H9 (cell line): ENCODE results near the gene IFRD2. TPM values are rescaled to one million over a fixed set of nuclear protein-coding genes. Genes with fewer than 3 reads are reported as not detected.

Source experiments
- DNase-seq: peaks from one replicate; pipeline ENCODE4 v3.0.0-alpha.2; 2017
- H2AFZ ChIP-seq: one replicate; pipeline ENCODE4 v1.6.1; 2013; ENCODE audit warnings: mild to moderate bottlenecking, low read length, control low read depth, moderate library complexity
- H2AK5ac ChIP-seq: 2 replicates; pipeline ENCODE4 v1.6.1; 2013; ENCODE audit warnings: low read length, control low read depth, mixed read lengths; ENCODE audit not compliant: insufficient read length
- H2BK120ac ChIP-seq: one replicate; pipeline ENCODE4 v1.6.1; 2013; ENCODE audit warnings: low read depth, mild to moderate bottlenecking, low read length, control low read depth, inconsistent platforms; ENCODE audit not compliant: poor library complexity, severe bottlenecking
- H2BK12ac ChIP-seq: 2 replicates; pipeline ENCODE4 v1.6.1; 2013; ENCODE audit warnings: low read length, control low read depth, mixed read lengths, low read depth; ENCODE audit not compliant: insufficient read length
- H2BK15ac ChIP-seq: 2 replicates; pipeline ENCODE4 v1.6.1; 2013; ENCODE audit warnings: low read depth, low read length, control low read depth
- H2BK20ac ChIP-seq: one replicate; pipeline ENCODE4 v1.6.1; 2013; ENCODE audit warnings: low read depth, mild to moderate bottlenecking, low read length, control low read depth, inconsistent platforms; ENCODE audit not compliant: poor library complexity, severe bottlenecking
- H2BK5ac ChIP-seq: 2 replicates; pipeline ENCODE4 v1.6.1; 2013; ENCODE audit warnings: low read length, control low read depth, mixed read lengths; ENCODE audit not compliant: insufficient read length
- H3K14ac ChIP-seq: 2 replicates; pipeline ENCODE4 v1.6.1; 2013; ENCODE audit warnings: low read length, control low read depth; ENCODE audit not compliant: insufficient read depth
- H3K18ac ChIP-seq: 2 replicates; pipeline ENCODE4 v1.6.1; 2013; ENCODE audit warnings: low read depth, mild to moderate bottlenecking, mixed read lengths, low read length, control low read depth; ENCODE audit not compliant: insufficient read length
- H3K23ac ChIP-seq: 2 replicates; pipeline ENCODE4 v1.6.1; 2013; ENCODE audit warnings: low read length, control low read depth, mixed read lengths, low read depth; ENCODE audit not compliant: insufficient read length
- H3K23me2 ChIP-seq: 2 replicates; pipeline ENCODE4 v1.6.1; 2013; ENCODE audit warnings: low read depth, mild to moderate bottlenecking, mixed read lengths, low read length, control low read depth; ENCODE audit not compliant: insufficient read length, poor library complexity, severe bottlenecking
- H3K27ac ChIP-seq: 2 replicates; pipeline ENCODE4 v1.5.1; 2013; ENCODE audit warnings: low read length, control low read depth, mixed read lengths, low read depth; ENCODE audit not compliant: insufficient read length
- H3K27me3 ChIP-seq: 2 replicates; pipeline ENCODE4 v1.6.1; 2013; ENCODE audit warnings: low read length, control low read depth, inconsistent platforms; ENCODE audit not compliant: insufficient read depth
- H3K4ac ChIP-seq: 2 replicates; pipeline ENCODE4 v1.6.1; 2013; ENCODE audit warnings: low read depth, mild to moderate bottlenecking, control low read depth, inconsistent platforms, low read length, moderate library complexity
- H3K4me1 ChIP-seq: 2 replicates; pipeline ENCODE4 v1.6.1; 2013; ENCODE audit warnings: low read length, control low read depth, inconsistent platforms; ENCODE audit not compliant: insufficient read depth
- H3K4me2 ChIP-seq: 2 replicates; pipeline ENCODE4 v1.6.1; 2013; ENCODE audit warnings: low read length, control low read depth, mixed read lengths; ENCODE audit not compliant: insufficient read length, insufficient read depth
- H3K56ac ChIP-seq: 2 replicates; pipeline ENCODE4 v1.6.1; 2013; ENCODE audit warnings: low read depth, mild to moderate bottlenecking, mixed read lengths, low read length, control low read depth; ENCODE audit not compliant: insufficient read length
- H3K79me1 ChIP-seq: 2 replicates; pipeline ENCODE4 v1.6.1; 2013; ENCODE audit warnings: low read depth, mild to moderate bottlenecking, moderate library complexity, low read length, control low read depth, inconsistent platforms; ENCODE audit not compliant: insufficient read depth, poor library complexity, severe bottlenecking
- H3K79me2 ChIP-seq: 2 replicates; pipeline ENCODE4 v1.6.1; 2013; ENCODE audit warnings: low read length, control low read depth, inconsistent platforms; ENCODE audit not compliant: insufficient read depth
- H3K9ac ChIP-seq: 2 replicates; pipeline ENCODE4 v1.6.1; 2013; ENCODE audit warnings: low read length, control low read depth, mixed read lengths; ENCODE audit not compliant: insufficient read length; ENCODE audit errors: extremely low read depth
- H3K9me3 ChIP-seq: one replicate; pipeline ENCODE4 v1.6.1; 2013; ENCODE audit warnings: low read depth, low read length, inconsistent platforms; ENCODE audit not compliant: control insufficient read depth
- H3T11ph ChIP-seq: one replicate; pipeline ENCODE4 v1.6.1; 2013; ENCODE audit warnings: mild to moderate bottlenecking, low read length, control low read depth, inconsistent platforms
- H4K20me1 ChIP-seq: one replicate; pipeline ENCODE4 v1.6.1; 2013; ENCODE audit not compliant: control insufficient read depth, insufficient read length, insufficient read depth
- H4K5ac ChIP-seq: 2 replicates; pipeline ENCODE4 v1.6.1; 2013; ENCODE audit warnings: low read depth, mild to moderate bottlenecking, mixed read lengths, low read length, control low read depth; ENCODE audit not compliant: insufficient read length
- H4K8ac ChIP-seq: replicated peaks from 2 replicates; pipeline ENCODE4 v1.6.1; 2013; ENCODE audit warnings: low read length, control low read depth, mixed read lengths, low read depth; ENCODE audit not compliant: insufficient read length
- H4K91ac ChIP-seq: 2 replicates; pipeline ENCODE4 v1.6.1; 2013; ENCODE audit warnings: low read depth, mild to moderate bottlenecking, moderate library complexity, mixed read lengths, low read length, control low read depth; ENCODE audit not compliant: insufficient read length
- H3K27ac Mint-ChIP-seq, 3 experiments: 2 replicates in 2 of 3; 3 replicates in 1 of 3; pipeline ENCODE4 v1.8.0; 2020 to 2021; ENCODE audit warnings: mixed read lengths in 3 of 3, mild to moderate bottlenecking in 1 of 3, moderate library complexity in 1 of 3
- H3K27me3 Mint-ChIP-seq: 2 replicates; pipeline ENCODE4 v1.8.0; 2021; ENCODE audit warnings: low read depth, mild to moderate bottlenecking, moderate library complexity, mixed read lengths
- H3K36me3 Mint-ChIP-seq, 3 experiments: 2 replicates in 2 of 3; 3 replicates in 1 of 3; pipeline ENCODE4 v1.8.0; 2020 to 2021; ENCODE audit warnings: low read depth in 3 of 3, mixed read lengths in 3 of 3; ENCODE audit not compliant: insufficient read depth in 1 of 3
- H3K4me1 Mint-ChIP-seq, 2 experiments: 2 replicates each; pipeline ENCODE4 v1.8.0; 2020; ENCODE audit warnings: mixed read lengths in 2 of 2
- H3K4me3 Mint-ChIP-seq, 2 experiments: 2 replicates in 1 of 2; 3 replicates in 1 of 2; pipeline ENCODE4 v1.8.0; 2020 to 2021; ENCODE audit warnings: mild to moderate bottlenecking in 2 of 2, mixed read lengths in 2 of 2, moderate library complexity in 1 of 2
- H3K9me3 Mint-ChIP-seq, 2 experiments: 2 replicates in 1 of 2; 3 replicates in 1 of 2; pipeline ENCODE4 v1.8.0; 2020; ENCODE audit warnings: mild to moderate bottlenecking in 2 of 2, mixed read lengths in 2 of 2, moderate library complexity in 1 of 2
- CTCF ChIP-seq: fragments of 200-600 bp; sonication (generic); conservative IDR thresholded peaks from 3 replicates; pipeline ENCODE4 v1.8.0; 2021; ENCODE audit warnings: antibody characterized with exemption, mild to moderate bottlenecking
- WGBS: extraction: QIAGEN DNeasy Blood & Tissue Kit; methylation state at CpG from one replicate; pipeline ENCODE4 v1.1.7; 2013; ENCODE audit warnings: missing lambda C conversion rate, low lambda C conversion rate, mixed read lengths; ENCODE audit not compliant: insufficient read length; ENCODE audit errors: extremely low coverage; 5-methylcytosine and 5-hydroxymethylcytosine counted together
- total RNA-seq: library from RNA; stranded (reverse); gene quantifications from 2 replicates; pipeline ENCODE4 v1.2.1, GENCODE V29; 2021

IFRD2 gene
- total RNA-seq, 1 experiment from 2014 or later, result 109 TPM

DNA sequence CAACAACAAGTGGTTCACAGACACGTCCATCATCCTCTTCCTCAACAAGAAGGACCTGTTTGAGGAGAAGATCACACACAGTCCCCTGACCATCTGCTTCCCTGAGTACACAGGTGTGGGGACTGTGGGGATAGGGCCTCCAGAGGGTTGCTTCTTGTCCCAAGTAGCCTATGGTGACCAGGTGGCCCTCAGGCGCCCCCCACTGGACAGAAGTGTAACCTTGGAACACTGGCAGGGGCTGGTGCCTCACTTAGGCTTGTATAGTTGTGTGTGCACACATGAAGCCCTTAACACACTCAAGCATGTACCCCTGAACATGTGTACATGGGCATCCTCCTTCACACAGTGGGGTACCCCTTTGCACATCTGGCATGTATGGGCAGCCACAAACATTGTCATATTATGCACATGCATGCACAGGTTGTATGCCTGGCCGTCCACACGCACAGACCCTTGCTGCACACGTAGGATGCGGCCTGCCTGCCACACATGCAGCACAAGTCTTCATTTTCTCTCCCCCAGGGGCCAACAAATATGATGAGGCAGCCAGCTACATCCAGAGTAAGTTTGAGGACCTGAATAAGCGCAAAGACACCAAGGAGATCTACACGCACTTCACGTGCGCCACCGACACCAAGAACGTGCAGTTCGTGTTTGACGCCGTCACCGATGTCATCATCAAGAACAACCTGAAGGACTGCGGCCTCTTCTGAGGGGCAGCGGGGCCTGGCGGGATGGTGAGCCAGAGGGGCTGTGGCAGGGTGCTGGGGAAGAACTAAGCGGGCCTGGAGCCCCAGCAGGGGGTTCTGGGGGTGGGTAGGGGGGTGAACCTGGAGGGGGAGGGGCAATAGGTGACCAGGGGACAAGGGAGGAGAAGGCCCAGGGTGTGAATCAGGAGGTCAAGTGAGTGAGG, 35.0 kb downstream of the IFRD2 start:
- no peak overlapping the region for H3K18ac ChIP-seq
- H4K20me1 ChIP-seq, result peaks cover 2% of the 10 kb centered on the region
- Mint-ChIP-seq H3K4me3 (no peak overlapping the region), H3K9me3 (no peaks in the 10 kb centered on the region), H3K27ac (peak overlapping the region in 1 of 3 experiments; percentile 75; a peak in 1 of 7 replicates), H3K4me1 (peaks cover 14 to 33% of the 10 kb centered on the region in 2 experiments), H3K36me3 (peaks cover 17 to 42% (median 42%) of the 10 kb centered on the region in 3 experiments; a peak in 6 of 7 replicates), H3K27me3 (no peaks in the 10 kb centered on the region)
- H2BK15ac ChIP-seq, result no peak overlapping the region
- no peak overlapping the region for H2BK20ac ChIP-seq
- H3K4ac ChIP-seq, result no peak overlapping the region
- peak; percentile 74 for DNase-seq
- no peak overlapping the region for H3K27ac ChIP-seq
- H3K4me2 ChIP-seq, result no peak overlapping the region
- H3K23me2 ChIP-seq, result no peaks in the 10 kb centered on the region
- no peaks in the 10 kb centered on the region for H3K4me1 ChIP-seq
- WGBS, result no CpG with 5 or more reads among the region's 20 CpGs
- H3K9me3 ChIP-seq, result no peaks in the 10 kb centered on the region
- no peak overlapping the region for H3K14ac ChIP-seq
- no peak overlapping the region for H4K8ac ChIP-seq
- H4K5ac ChIP-seq, result no peak overlapping the region
- no peak overlapping the region for H2BK12ac ChIP-seq
- H3K79me1 ChIP-seq, result peaks cover under 1% of the 10 kb centered on the region
- H3T11ph ChIP-seq, result no peak overlapping the region
- H3K27me3 ChIP-seq, result no peaks in the 10 kb centered on the region
- peak; percentile 81 for TF ChIP-seq CTCF
- no peak overlapping the region for H3K23ac ChIP-seq
- no peak overlapping the region for H2AK5ac ChIP-seq
- no peak overlapping the region for H3K9ac ChIP-seq
- H3K56ac ChIP-seq, result no peak overlapping the region
- no peaks in the 10 kb centered on the region for H3K79me2 ChIP-seq
- no peak overlapping the region for H2AFZ ChIP-seq
- H4K91ac ChIP-seq, result no peak overlapping the region
- no peak overlapping the region for H2BK5ac ChIP-seq
- H2BK120ac ChIP-seq, result no peak overlapping the region
